Thoracic aorta (tissue), 2 donors: ENCODE measurements around the gene MTOR. TPM values are rescaled to one million over a fixed set of nuclear protein-coding genes. Genes with fewer than 3 reads are reported as not detected.

Experiments
- ATAC-seq: fragments of 150-250 bp; one replicate; pipeline ENCODE4 v1.8.0; 2017; ENCODE audit warnings: low read depth; ENCODE audit not compliant: insufficient number of reproducible peaks, low FRiP score
- DNase-seq: peaks from one replicate; pipeline ENCODE4 v3.0.0-alpha.2; 2020; ENCODE audit warnings: low spot score
- H3K27ac ChIP-seq, 2 donors: fragments of 200-600 bp; sonication (generic); 1 replicate in 1 of 2; 2 replicates in 1 of 2; pipeline ENCODE4 v1.5.1; 2016; ENCODE audit warnings: mild to moderate bottlenecking in 2 of 2, moderate library complexity in 2 of 2
- H3K27me3 ChIP-seq: fragments of 200-600 bp; sonication (generic); replicated peaks from 2 replicates; pipeline ENCODE4 v1.6.0; 2016; ENCODE audit warnings: mild to moderate bottlenecking; ENCODE audit not compliant: insufficient read depth
- H3K36me3 ChIP-seq: fragments of 200-600 bp; sonication (generic); one replicate; pipeline ENCODE4 v1.5.1; 2016
- H3K4me1 ChIP-seq, 2 donors: fragments of 200-600 bp; sonication (generic); 1 replicate in 1 of 2; 2 replicates in 1 of 2; pipeline versions ENCODE4 v1.5.1 to v1.6.0; 2016; ENCODE audit warnings: low read depth in 2 of 2, mild to moderate bottlenecking in 1 of 2; ENCODE audit not compliant: control insufficient read depth in 1 of 2
- H3K4me3 ChIP-seq: fragments of 200-600 bp; sonication (generic); 2 replicates; pipeline ENCODE4 v1.5.1; 2016; ENCODE audit warnings: mild to moderate bottlenecking
- H3K9me3 ChIP-seq: fragments of 200-600 bp; sonication (generic); 2 replicates; pipeline ENCODE4 v1.5.1; 2016
- total RNA-seq, 2 donors: library from RNA; depleted of rRNA; stranded (reverse); fragments of >200 nt; gene quantifications; one replicate each; pipeline versions ENCODE4 v1.1.0 to v1.2.3, GENCODE V29; 2016
- TF ChIP-seq, protein P1 (sequence below): fragments of 200-600 bp; sonication (generic); IDR thresholded peaks from one replicate; pipeline ENCODE4 v1.5.1; 2019; ENCODE audit warnings: antibody characterized with exemption

Gene MTOR
- total RNA-seq, 2 donors from 2014 or later, result 37.5 to 48.7 TPM

DNA sequence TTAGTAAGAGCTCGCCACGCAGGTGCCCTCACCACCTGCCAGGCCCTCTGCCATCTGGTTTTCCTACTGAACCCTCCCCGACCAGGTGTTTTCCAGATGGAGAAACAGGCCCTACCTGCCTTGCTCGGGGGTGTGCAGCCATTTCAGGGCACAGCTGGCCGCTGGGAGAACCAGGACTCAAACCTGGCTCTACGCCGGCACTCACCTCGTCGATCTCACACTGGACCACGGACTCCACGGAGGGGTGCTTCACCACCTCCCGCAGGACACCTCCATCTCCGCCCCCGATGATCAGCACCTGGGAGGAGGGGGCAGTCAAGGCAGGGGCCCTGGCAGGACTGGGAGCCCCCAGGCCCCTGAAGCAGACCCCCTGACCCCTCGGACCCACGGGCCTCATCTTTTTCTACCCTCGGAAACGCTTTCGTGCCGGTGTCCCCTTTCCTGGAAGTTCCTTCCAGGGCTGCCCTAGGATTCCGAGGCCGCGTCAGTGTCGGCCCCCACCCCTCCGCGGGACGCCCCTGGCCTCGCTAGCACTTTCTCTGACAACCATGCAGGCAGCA lies 203.7 kb downstream of the MTOR start:
- H3K9me3 ChIP-seq, result no peaks in the 10 kb centered on the region
- peak overlapping the region; percentile 93 for H3K4me3 ChIP-seq
- TF ChIP-seq, protein P1, sequence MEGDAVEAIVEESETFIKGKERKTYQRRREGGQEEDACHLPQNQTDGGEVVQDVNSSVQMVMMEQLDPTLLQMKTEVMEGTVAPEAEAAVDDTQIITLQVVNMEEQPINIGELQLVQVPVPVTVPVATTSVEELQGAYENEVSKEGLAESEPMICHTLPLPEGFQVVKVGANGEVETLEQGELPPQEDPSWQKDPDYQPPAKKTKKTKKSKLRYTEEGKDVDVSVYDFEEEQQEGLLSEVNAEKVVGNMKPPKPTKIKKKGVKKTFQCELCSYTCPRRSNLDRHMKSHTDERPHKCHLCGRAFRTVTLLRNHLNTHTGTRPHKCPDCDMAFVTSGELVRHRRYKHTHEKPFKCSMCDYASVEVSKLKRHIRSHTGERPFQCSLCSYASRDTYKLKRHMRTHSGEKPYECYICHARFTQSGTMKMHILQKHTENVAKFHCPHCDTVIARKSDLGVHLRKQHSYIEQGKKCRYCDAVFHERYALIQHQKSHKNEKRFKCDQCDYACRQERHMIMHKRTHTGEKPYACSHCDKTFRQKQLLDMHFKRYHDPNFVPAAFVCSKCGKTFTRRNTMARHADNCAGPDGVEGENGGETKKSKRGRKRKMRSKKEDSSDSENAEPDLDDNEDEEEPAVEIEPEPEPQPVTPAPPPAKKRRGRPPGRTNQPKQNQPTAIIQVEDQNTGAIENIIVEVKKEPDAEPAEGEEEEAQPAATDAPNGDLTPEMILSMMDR, result no peak
- no peak overlapping the region for H3K27ac ChIP-seq
- H3K4me1 ChIP-seq, result peaks cover 14 to 21% of the 10 kb centered on the region in 2 donors
- ATAC-seq (no peak), DNase-seq (no peak)
- H3K36me3 ChIP-seq, result peaks cover 11% of the 10 kb centered on the region
- H3K27me3 ChIP-seq, result no peaks in the 10 kb centered on the region

DNA sequence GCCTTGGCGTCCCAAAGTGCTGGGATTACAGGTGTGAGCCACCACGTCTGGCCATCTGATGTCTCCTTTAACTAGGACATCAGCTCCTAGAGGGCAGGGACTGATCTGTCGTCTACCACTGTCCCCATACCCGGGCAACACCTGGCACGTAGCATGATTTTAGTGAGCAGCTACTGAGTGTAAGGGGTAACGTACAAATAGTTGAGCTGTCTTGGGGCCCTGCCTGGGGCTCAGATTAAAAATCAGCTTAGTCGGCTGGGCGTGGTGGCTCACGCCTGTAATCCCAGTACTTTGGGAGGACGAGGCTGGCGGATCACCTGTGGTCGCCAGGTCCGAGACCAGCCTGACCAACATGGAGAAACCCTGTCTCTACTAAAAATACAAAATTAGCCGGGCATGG lies 204.3 kb downstream of the MTOR start:
- H3K36me3 ChIP-seq, result peaks cover 11% of the 10 kb centered on the region
- DNase-seq (no peak), ATAC-seq (no peak)
- no peaks in the 10 kb centered on the region for H3K9me3 ChIP-seq
- H3K4me1 ChIP-seq, result peaks cover 14 to 21% of the 10 kb centered on the region in 2 donors
- no peak overlapping the region for H3K27ac ChIP-seq
- no peak overlapping the region for H3K4me3 ChIP-seq
- TF ChIP-seq, protein P1, result no peak
- no peaks in the 10 kb centered on the region for H3K27me3 ChIP-seq

DNA sequence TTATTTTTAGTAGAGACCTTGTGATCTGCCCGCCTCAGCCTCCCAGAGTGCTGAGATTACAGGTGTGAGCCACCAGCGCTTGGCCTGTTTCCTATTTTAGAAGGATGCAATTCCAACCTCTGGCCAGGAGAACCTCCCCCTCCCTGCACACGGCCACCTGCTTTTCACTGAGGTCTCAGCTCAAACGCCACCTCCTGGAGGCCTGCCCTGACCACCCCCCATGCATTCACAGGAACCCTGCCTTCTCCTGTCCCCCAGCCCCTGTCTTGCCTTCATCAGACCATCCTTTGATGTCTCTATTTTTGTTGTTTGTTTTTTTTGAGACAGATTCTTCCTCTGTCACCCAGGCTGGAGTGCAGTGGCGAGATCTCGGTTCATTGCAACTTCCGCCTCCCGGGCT lies 204.9 kb downstream of the MTOR start:
- Histone ChIP-seq H3K27ac (no peak overlapping the region), H3K9me3 (no peaks in the 10 kb centered on the region), H3K4me3 (no peak overlapping the region), H3K4me1 (peaks cover 14 to 21% of the 10 kb centered on the region in 2 donors), H3K36me3 (peaks cover 11% of the 10 kb centered on the region), H3K27me3 (no peaks in the 10 kb centered on the region)
- DNase-seq (no peak), ATAC-seq (no peak)
- TF ChIP-seq, protein P1, result no peak

Other genes with a start within 250 kb of the MTOR start
- gene TARDBP, start 249.9 kb downstream of the MTOR start, total RNA-seq, result 100 to 1,000 TPM in 1 of 2 donors, 10 to 100 TPM in 1; 57.3 to 229 TPM
- not detected for gene MASP2, start 215.3 kb downstream of the MTOR start, total RNA-seq
- 10 to 100 TPM; 50.8 to 57.4 TPM for gene SRM, start 202.5 kb downstream of the MTOR start, total RNA-seq
- 10 to 100 TPM; 78.5 to 78.9 TPM for gene EXOSC10, start 162.7 kb downstream of the MTOR start, total RNA-seq
- 10 to 100 TPM; 19.4 to 37.0 TPM for gene ANGPTL7, start 73.2 kb downstream of the MTOR start, total RNA-seq
- 10 to 100 TPM; 13.1 to 23.2 TPM for gene UBIAD1, start 10.6 kb upstream of the MTOR start, total RNA-seq
- gene DISP3, start 216.6 kb upstream of the MTOR start, total RNA-seq, result not detected